ENCODE data around the gene PTPRG.

The PTPRG gene

DNA sequence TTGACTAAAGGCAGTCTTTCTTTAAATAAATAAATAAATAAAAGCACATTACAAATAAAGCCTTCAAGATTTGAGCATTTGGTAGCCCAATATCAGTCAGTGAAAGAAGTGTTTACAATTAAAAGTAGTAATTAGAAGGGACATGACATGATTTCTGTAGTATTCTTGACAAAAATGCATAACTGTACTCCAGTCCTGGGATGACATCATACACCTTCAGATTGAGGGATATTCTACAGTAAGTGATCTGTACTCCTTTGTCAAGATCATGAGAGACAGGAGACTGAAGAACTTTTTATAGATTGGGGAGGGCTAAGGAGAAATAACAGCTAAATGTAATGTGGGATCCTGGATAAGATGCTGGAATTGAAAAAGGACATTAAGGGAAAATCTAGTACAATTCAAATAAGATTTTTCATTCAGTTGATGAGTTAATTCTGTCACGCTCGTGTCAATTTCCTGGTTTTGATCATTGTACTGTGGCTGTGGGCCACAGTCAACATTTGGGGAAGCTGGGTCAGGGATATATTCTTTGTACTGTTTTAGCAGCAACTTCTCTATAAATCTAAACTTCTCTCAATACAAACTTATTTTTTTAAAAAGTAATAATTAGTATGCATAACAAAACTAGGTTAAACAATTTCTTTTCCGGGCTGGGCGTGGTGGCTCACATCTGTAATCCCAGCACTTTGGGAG, 314.8 kb downstream of the PTPRG start:
- peak; percentile 2 for DNase-seq

DNA sequence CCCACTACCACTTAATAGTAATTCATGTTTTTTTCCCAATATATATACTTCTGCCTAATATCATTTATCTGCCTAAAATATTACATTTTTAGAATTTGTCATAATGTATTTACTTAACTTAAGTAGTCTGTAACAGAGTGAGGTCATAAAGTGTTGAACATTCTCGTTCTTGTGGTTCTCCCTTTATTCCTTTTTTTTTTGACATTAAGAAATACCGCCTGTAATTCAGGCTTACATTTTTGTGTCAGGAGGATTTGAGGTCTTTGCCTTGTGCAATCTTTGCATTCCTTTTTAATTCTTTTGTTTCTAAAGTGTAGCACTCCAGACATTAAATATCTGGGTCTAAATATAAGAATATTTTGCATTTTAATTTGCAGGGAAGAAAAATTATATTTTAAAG, 315.4 kb downstream of the PTPRG start:
- peak; percentile 60 for DNase-seq

GRCh38 chr3:61877359-61878138, 316.2 kb downstream of the PTPRG start:
- no peak for DNase-seq

GRCh38 chr3:61882253-61882652, 320.9 kb downstream of the PTPRG start:
- DNase-seq, result no peak

DNA sequence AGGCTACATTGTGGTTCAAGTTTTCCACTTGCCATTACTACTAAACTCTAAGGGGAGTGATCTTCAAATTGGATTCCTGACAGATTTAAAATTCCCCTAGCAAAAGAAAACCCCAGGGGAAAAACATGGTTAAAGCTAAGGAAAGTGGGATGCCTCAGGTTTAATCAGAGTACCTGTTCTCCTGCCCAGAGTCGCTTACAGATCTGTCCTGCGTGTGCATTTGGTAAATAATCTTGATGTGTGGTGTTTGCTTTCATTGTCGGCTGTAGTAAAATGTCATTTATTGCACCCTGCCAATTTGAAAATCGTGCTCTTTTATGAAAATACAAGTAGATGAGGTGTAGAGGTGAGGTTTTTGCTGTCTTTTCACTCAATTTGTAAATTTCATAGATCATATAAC, 323.4 kb downstream of the PTPRG start:
- DNase-seq, result no peak

GRCh38 chr3:61885414-61885813, 324.0 kb downstream of the PTPRG start:
- no peak for DNase-seq

- no peak for DNase-seq
These were observed 325.8 kb downstream of the PTPRG start for GRCh38 chr3:61887206-61887605.

DNA sequence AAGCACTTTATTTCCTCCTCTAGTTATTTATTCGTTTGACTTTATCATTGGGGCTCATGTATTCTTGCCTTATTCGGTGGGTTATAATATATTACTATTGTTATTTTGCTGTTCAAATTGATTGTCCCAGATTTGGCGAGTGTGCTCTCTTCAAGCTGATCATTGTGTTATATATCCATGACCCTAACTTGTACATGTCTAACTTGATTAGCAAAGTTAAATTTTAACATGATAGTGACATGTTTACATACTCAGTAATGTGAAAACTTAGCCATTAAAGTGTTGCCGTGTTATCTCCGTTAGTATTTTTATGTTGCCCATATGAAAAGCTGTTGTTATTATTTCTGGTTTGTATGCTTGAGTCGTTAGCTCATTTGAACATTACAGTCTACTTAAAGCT, 327.9 kb downstream of the PTPRG start:
- no peak for DNase-seq

DNA sequence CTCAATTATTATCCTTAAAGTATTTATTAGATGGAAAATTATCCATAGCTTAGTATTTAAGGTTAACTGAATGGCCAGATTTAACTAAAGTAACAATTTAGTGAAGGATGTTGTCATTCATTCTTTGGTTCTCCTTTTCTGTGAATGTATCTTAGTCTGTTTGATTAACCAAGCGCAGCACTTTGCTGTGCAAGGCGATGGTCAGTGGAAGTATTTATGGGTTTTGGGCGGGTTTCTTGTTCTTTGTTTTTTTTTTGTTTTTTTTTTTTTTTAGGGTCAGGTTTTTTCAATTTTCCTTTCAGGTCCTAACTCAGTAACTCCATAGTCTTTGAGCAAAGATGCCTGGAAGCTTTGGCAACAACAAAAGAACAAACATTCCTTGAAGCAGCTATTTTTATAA, 328.8 kb downstream of the PTPRG start:
- no peak for DNase-seq

DNA sequence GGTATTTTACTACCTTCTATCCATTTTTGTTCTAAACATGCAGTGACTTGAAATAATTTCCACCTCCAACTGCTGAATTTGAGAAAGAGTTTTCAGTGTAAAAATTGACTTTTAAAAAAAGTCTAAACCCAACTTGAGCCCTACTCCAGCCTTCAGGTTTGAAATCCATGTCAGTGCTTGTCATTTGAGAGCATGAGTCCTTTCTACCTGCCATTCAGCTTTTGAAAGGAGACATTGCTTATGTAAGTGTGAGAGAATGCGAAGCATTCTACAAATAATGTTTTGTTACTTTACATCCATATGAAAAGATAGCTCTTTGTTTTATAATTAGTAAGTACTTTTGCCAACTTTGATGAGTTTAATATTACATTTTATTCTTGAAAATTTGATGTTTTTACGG, 329.2 kb downstream of the PTPRG start:
- no peak for DNase-seq

GRCh38 chr3:61892891-61893290, 331.5 kb downstream of the PTPRG start:
- no peak for DNase-seq

GRCh38 chr3:61893840-61894566, 332.6 kb downstream of the PTPRG start:
- DNase-seq, result no peak

GRCh38 chr3:61894988-61895935, 333.9 kb downstream of the PTPRG start:
- DNase-seq, result peak; percentile 96

DNA sequence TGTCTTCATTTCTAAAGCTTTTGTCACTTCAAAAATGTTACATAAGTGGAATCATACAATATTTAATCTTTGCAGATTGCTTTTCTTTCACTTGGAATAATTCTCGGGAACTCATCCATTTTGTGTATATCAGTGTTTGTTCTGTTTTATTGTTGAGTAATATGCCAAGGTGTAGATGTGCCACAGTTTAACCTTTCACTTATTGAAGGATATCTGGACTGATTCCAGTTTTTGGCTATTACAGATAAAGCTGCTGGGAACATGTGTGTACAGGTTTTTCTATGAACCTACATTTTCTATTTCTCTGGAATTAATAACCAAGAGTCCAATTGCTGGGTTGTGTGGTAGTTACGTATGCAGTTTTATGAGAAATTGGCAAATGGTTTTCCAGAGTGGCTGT, 334.9 kb downstream of the PTPRG start:
- no peak for DNase-seq

- DNase-seq, result peak; percentile 60
These were observed 336.5 kb downstream of the PTPRG start for GRCh38 chr3:61897848-61898247.

- no peak for DNase-seq
These were observed 338.5 kb downstream of the PTPRG start for GRCh38 chr3:61899700-61900462.

DNA sequence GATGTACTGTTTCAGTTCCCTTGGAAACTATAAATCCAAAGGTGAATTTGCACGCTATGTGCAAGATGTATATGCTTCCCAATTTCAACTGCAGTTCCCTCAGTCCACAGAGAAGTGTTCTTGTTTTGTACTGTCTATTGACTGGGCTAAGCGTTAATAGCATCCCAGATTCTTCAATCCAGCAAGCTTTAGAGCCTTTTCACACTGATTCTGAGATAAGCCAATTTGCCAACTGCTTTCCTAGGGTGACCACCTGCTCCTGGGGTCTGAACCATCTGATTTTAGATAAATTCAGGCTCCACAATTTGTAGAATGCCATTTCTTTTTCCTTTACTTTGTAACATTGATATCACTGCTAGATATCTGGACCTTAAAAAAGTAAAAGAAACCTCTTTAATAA, 340.1 kb downstream of the PTPRG start:
- DNase-seq, result no peak

- no peak for DNase-seq
These were observed 340.6 kb downstream of the PTPRG start for GRCh38 chr3:61901986-61902385.

DNA sequence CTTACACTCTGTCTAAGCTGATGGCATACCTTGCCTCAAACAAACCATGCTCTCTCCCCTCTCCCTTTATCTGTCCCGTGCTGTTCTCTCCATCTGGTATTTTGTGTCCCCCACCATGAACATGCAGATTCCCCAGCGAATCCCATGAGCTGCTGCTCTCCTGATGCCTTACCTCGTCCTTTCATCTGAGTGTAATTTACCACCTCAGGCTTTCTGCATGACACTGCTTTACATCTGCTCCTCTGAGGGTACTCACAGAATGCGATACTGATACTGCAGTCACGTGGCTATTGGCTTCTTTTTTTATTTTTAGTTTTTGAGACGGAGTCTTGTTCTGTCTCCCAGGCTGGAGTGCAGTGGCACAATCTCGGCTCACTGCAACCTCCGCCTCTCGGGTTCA, 341.7 kb downstream of the PTPRG start:
- no peak for DNase-seq

- peak; percentile 50 for DNase-seq
These were observed 342.7 kb downstream of the PTPRG start for GRCh38 chr3:61903931-61904657.

GRCh38 chr3:61907210-61907795, 345.9 kb downstream of the PTPRG start:
- no peak for DNase-seq

Data from MV-4-11 (cell line).